Duodenal mucosa (tissue), 2 donors: Measurements from ENCODE around the gene TMEM11.

ENCODE experiments used
- H3K27ac ChIP-seq: one replicate; pipeline ENCODE4 v1.7.0; 2013; ENCODE audit warnings: low read depth, low read length
- H3K27me3 ChIP-seq, 2 donors: one replicate each; pipeline ENCODE4 v1.7.0; 2013; ENCODE audit warnings: low read length in 2 of 2, control low read depth in 1 of 2; ENCODE audit not compliant: insufficient read depth in 2 of 2, control insufficient read depth in 1 of 2
- H3K36me3 ChIP-seq, 2 donors: one replicate each; pipeline ENCODE4 v1.7.0; 2013; ENCODE audit warnings: low read length in 2 of 2, control low read depth in 1 of 2; ENCODE audit not compliant: insufficient read depth in 2 of 2, control insufficient read depth in 1 of 2
- H3K4me1 ChIP-seq, 2 donors: one replicate each; pipeline ENCODE4 v1.7.0; 2013; ENCODE audit warnings: low read length in 2 of 2, control low read depth in 1 of 2; ENCODE audit not compliant: insufficient read depth in 2 of 2, control insufficient read depth in 1 of 2
- H3K4me3 ChIP-seq, 2 donors: one replicate each; pipeline ENCODE4 v1.7.0; 2013; ENCODE audit warnings: low read length in 2 of 2, low read depth in 1 of 2
- H3K9ac ChIP-seq, 2 donors: one replicate each; pipeline ENCODE4 v1.7.0; 2013; ENCODE audit warnings: low read length in 2 of 2, low read depth in 1 of 2
- H3K9me3 ChIP-seq, 2 donors: one replicate each; pipeline ENCODE4 v1.7.0; 2013; ENCODE audit warnings: low read length in 2 of 2, control low read depth in 1 of 2; ENCODE audit not compliant: control insufficient read depth in 1 of 2

TMEM11 gene

GRCh38 chr17:21163101-21163500, 50.9 kb downstream of the TMEM11 start:
- no peaks in the 10 kb centered on the region for H3K27me3 ChIP-seq
- H3K9me3 ChIP-seq: no peaks in the 10 kb centered on the region
- H3K27ac ChIP-seq: no peak overlapping the region
- no peak overlapping the region for H3K4me3 ChIP-seq
- peaks cover 0 to 3% of the 10 kb centered on the region in 2 donors for H3K4me1 ChIP-seq
- H3K36me3 ChIP-seq: no peaks in the 10 kb centered on the region
- H3K9ac ChIP-seq: no peak overlapping the region

GRCh38 chr17:21162394-21162775, 51.6 kb downstream of the TMEM11 start:
- H3K9ac ChIP-seq: no peak overlapping the region
- no peak overlapping the region for H3K4me3 ChIP-seq
- no peaks in the 10 kb centered on the region for H3K9me3 ChIP-seq
- H3K4me1 ChIP-seq: peaks cover 0 to 3% of the 10 kb centered on the region in 2 donors
- H3K36me3 ChIP-seq: no peaks in the 10 kb centered on the region
- H3K27me3 ChIP-seq: no peaks in the 10 kb centered on the region
- no peak overlapping the region for H3K27ac ChIP-seq

DNA sequence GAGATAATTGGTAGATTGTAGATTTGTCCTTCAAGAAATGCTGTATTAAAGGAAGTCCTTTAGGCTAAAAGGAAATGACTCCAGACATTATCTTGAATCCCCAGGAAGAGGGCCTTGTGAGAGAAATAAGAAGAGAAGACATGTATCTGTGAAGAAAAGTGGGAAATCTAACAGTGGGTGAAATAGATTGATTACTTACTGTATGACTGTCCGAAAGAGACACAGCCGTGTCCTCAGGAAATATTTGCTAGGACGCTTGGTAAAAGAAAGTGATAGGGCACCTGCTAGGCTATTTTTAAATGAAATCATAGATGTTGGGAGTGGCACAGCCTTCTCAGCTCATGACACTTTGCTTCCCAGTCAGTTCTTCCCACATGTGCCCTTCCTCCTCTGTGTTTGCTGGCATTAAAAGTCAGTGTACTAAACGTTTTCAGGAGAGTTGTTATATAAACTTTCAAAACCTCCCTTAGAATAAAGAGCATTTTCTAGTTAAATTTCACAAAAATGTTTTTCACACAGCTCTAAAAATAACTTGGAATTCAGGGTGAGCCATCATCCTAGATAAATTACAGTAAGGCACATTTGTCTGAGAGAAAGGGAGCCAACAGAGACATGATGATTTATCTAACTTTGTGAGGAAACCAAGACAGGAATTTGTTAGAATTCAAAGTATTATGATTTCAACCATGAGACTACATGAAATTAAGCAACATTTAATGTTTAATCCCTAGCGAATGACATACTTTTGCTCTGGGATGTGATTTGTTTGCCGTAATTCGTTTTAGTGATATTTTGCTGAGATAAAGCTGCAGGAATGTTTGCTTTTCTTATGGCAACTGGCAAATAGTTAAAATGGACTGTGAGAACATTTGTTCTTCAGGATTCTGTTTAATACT, 52.2 kb downstream of the TMEM11 start:
- Histone ChIP-seq H3K36me3 (no peaks in the 10 kb centered on the region), H3K27ac (no peak overlapping the region), H3K4me1 (peaks cover 0 to 3% of the 10 kb centered on the region in 2 donors)

GRCh38 chr17:21160401-21160800, 53.6 kb downstream of the TMEM11 start:
- Histone ChIP-seq H3K9me3 (peaks cover 0 to 2% of the 10 kb centered on the region in 2 donors), H3K4me3 (no peak overlapping the region), H3K4me1 (peaks cover 0 to 3% of the 10 kb centered on the region in 2 donors), H3K27ac (no peak overlapping the region), H3K36me3 (no peaks in the 10 kb centered on the region), H3K27me3 (no peaks in the 10 kb centered on the region), H3K9ac (no peak overlapping the region)

More for the DNA sequence above, 52.2 kb downstream of the TMEM11 start:
- Histone ChIP-seq H3K4me3 (no peak overlapping the region), H3K27me3 (no peaks in the 10 kb centered on the region), H3K9me3 (no peaks in the 10 kb centered on the region), H3K9ac (no peak overlapping the region)

GRCh38 chr17:21157586-21158370, 56.2 kb downstream of the TMEM11 start:
- H3K4me1 ChIP-seq: no peaks in the 10 kb centered on the region
- no peaks in the 10 kb centered on the region for H3K36me3 ChIP-seq
- peaks cover 2 to 4% of the 10 kb centered on the region in 2 donors for H3K9me3 ChIP-seq
- no peak overlapping the region for H3K4me3 ChIP-seq
- H3K27ac ChIP-seq: no peak overlapping the region
- no peaks in the 10 kb centered on the region for H3K27me3 ChIP-seq
- H3K9ac ChIP-seq: no peak overlapping the region

GRCh38 chr17:21152731-21153130, 61.2 kb downstream of the TMEM11 start:
- Histone ChIP-seq H3K36me3 (peaks cover 0 to under 1% of the 10 kb centered on the region in 2 donors), H3K9me3 (peaks cover 7 to 12% of the 10 kb centered on the region in 2 donors), H3K4me1 (no peaks in the 10 kb centered on the region), H3K27me3 (no peaks in the 10 kb centered on the region), H3K9ac (no peak overlapping the region), H3K4me3 (no peak overlapping the region), H3K27ac (no peak overlapping the region)

DNA sequence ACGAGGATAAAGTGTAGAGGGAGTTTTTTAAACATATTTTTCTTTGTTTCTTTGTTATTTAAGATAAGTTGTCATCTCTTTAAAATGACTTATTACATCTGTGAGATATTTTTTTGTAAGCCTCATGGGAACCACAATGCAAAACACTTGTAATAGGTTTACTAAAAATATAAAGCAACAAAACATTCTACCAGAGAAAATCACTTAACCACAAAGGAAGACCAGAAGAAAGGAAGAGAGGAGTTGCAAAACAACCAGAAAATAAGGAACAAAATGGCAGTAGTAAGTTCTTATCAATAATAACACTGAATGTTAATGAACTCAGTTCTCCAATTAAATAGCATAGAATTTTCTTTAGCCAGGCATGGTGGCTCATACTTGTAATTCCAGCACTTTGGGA, 64.3 kb downstream of the TMEM11 start:
- Histone ChIP-seq H3K9ac (no peak overlapping the region), H3K4me3 (no peak overlapping the region), H3K27ac (no peak overlapping the region), H3K4me1 (no peaks in the 10 kb centered on the region), H3K9me3 (peaks cover 7 to 8% of the 10 kb centered on the region in 2 donors), H3K36me3 (peaks cover 0 to 6% of the 10 kb centered on the region in 2 donors), H3K27me3 (no peaks in the 10 kb centered on the region)
